Caco-2 (cell line): ENCODE data around the gene POGLUT3. TPM values are rescaled to one million over a fixed set of nuclear protein-coding genes. Genes with fewer than 3 reads are reported as not detected.

Experiments used
- BruUV-seq: library from RNA; stranded (reverse); fragments of 400-500 nt; replicated peaks from 2 replicates; lab custom pipeline; 2021; lab: Mats Ljungman, UMichigan
- CTCF ChIA-PET: fragments of 300-600 bp; sonication (Branson Sonifier 250); formaldehyde crosslinking; loops from one replicate; lab custom pipeline; 2022; ENCODE audit warnings: antibody characterized with exemption; lab: Charles Lee
- POLR2A ChIA-PET: fragments of 300-600 bp; sonication (Branson Sonifier 250); formaldehyde crosslinking; loops from one replicate; lab custom pipeline; 2022; ENCODE audit warnings: antibody characterized with exemption; lab: Charles Lee
- DNase-seq, 2 experiments: peaks; one replicate each; pipeline versions ENCODE4 v3.0.0 to v3.0.0-alpha.2; 2020 to 2022
- H3K27me3 ChIP-seq: replicated peaks from 2 replicates; pipeline ENCODE4 v1.6.0; 2011; ENCODE audit warnings: low read length; ENCODE audit not compliant: control insufficient read depth, insufficient read depth
- H3K36me3 ChIP-seq: 2 replicates; pipeline ENCODE4 v1.5.1; 2011; ENCODE audit warnings: low read length; ENCODE audit not compliant: control insufficient read depth, insufficient read depth
- H3K4me1 ChIP-seq: fragments of 250-450 bp; sonication (Bioruptor Pico); 2 replicates; pipeline ENCODE4 v1.5.1; 2020; ENCODE audit warnings: mild to moderate bottlenecking
- H3K4me3 ChIP-seq: 2 replicates; pipeline ENCODE4 v1.5.1; 2011; ENCODE audit warnings: low read depth, mild to moderate bottlenecking, control low read depth, low read length
- H3K9me3 ChIP-seq: fragments of 250-450 bp; sonication (Bioruptor Pico); 2 replicates; pipeline ENCODE4 v1.5.1; 2020; ENCODE audit warnings: mild to moderate bottlenecking, moderate library complexity
- H3K27ac Mint-ChIP-seq: one replicate; pipeline ENCODE4 v1.8.0; 2022; ENCODE audit warnings: mixed read lengths; ENCODE audit not compliant: unreplicated experiment
- H3K27me3 Mint-ChIP-seq: one replicate; pipeline ENCODE4 v1.8.0; 2022; ENCODE audit warnings: mixed read lengths; ENCODE audit not compliant: insufficient read depth, unreplicated experiment
- H3K36me3 Mint-ChIP-seq: one replicate; pipeline ENCODE4 v1.8.0; 2022; ENCODE audit warnings: mild to moderate bottlenecking, mixed read lengths; ENCODE audit not compliant: insufficient read depth, unreplicated experiment
- H3K4me1 Mint-ChIP-seq: one replicate; pipeline ENCODE4 v1.8.0; 2022; ENCODE audit warnings: low read depth, mixed read lengths; ENCODE audit not compliant: unreplicated experiment
- H3K4me3 Mint-ChIP-seq: one replicate; pipeline ENCODE4 v1.8.0; 2022; ENCODE audit warnings: mild to moderate bottlenecking, moderate library complexity, mixed read lengths; ENCODE audit not compliant: unreplicated experiment
- H3K9me3 Mint-ChIP-seq: one replicate; pipeline ENCODE4 v1.8.0; 2022; ENCODE audit warnings: mixed read lengths; ENCODE audit not compliant: unreplicated experiment
- CTCF ChIP-seq, 2 experiments: fragments of 200-600 bp in 1 of 2; IDR thresholded peaks; 1 replicate in 1 of 2; 2 replicates in 1 of 2; pipeline versions ENCODE4 v1.5.1 to v1.8.0; 2011 to 2022; ENCODE audit warnings: antibody characterized with exemption in 1 of 2, control low read depth in 1 of 2, inconsistent platforms in 1 of 2, low read depth in 1 of 2, low read length in 1 of 2, mild to moderate bottlenecking in 1 of 2, moderate library complexity in 1 of 2; ENCODE audit not compliant: insufficient read depth in 1 of 2, severe bottlenecking in 1 of 2, unreplicated experiment in 1 of 2
- intact Hi-C: fragments of 100-400 bp; cut with micrococcal nuclease; formaldehyde crosslinking; loops from one replicate; pipeline ENCODE4 v1.10.0; 2022; ENCODE audit not compliant: unreplicated experiment
- total RNA-seq: library from RNA; stranded (reverse); gene quantifications from 2 replicates; pipeline ENCODE4 v1.2.3, GENCODE V29; 2022

POGLUT3 gene
- total RNA-seq, 1 experiment from 2014 or later = 87.2 TPM

- H3K27ac Mint-ChIP-seq = peak overlapping the region; percentile 34
- H3K4me3 Mint-ChIP-seq = peak overlapping the region; percentile 8
- H3K36me3 Mint-ChIP-seq = peaks cover 9% of the 10 kb centered on the region
- POLR2A ChIA-PET = no interaction called here
- no TSS peak for BruUV-seq
- H3K27me3 Mint-ChIP-seq = no peaks in the 10 kb centered on the region
- H3K27me3 ChIP-seq = no peaks in the 10 kb centered on the region
- no peak for TF ChIP-seq CTCF (IDR thresholded peaks at IDR 0.05; ENCODE audit: insufficient read depth in 1 of 2, low read depth in 1 of 2, low read length in 1 of 2, severe bottlenecking in 1 of 2, unreplicated experiment in 1 of 2)
- CTCF ChIA-PET = no interaction called here
- H3K4me3 ChIP-seq = no peak overlapping the region
- intact Hi-C loops = no loop called here
- no peaks in the 10 kb centered on the region for H3K36me3 ChIP-seq
- H3K9me3 Mint-ChIP-seq = no peaks in the 10 kb centered on the region
- DNase-seq = no peak
- H3K9me3 ChIP-seq = no peaks in the 10 kb centered on the region
- H3K4me1 Mint-ChIP-seq = peaks cover 11% of the 10 kb centered on the region
- H3K4me1 ChIP-seq = no peaks in the 10 kb centered on the region
Measured at GRCh38 chr11:108538022-108538424, 39.8 kb upstream of the POGLUT3 start.

GRCh38 chr11:108536783-108537182 lies 38.6 kb upstream of the POGLUT3 start:
- intact Hi-C loops = no loop called here
- no peak for TF ChIP-seq CTCF (IDR thresholded peaks at IDR 0.05; ENCODE audit: insufficient read depth in 1 of 2, low read depth in 1 of 2, low read length in 1 of 2, severe bottlenecking in 1 of 2, unreplicated experiment in 1 of 2)
- POLR2A ChIA-PET = no interaction called here
- H3K36me3 ChIP-seq = no peaks in the 10 kb centered on the region
- no TSS peak for BruUV-seq
- no peaks in the 10 kb centered on the region for H3K4me1 ChIP-seq
- no peak for DNase-seq
- peaks cover 11% of the 10 kb centered on the region for H3K4me1 Mint-ChIP-seq
- H3K9me3 Mint-ChIP-seq = no peaks in the 10 kb centered on the region
- H3K9me3 ChIP-seq = no peaks in the 10 kb centered on the region
- CTCF ChIA-PET = no interaction called here
- no peak overlapping the region for H3K4me3 Mint-ChIP-seq
- no peaks in the 10 kb centered on the region for H3K27me3 ChIP-seq
- no peak overlapping the region for H3K4me3 ChIP-seq
- no peak overlapping the region for H3K27ac Mint-ChIP-seq
- H3K36me3 Mint-ChIP-seq = peaks cover 13% of the 10 kb centered on the region
- no peaks in the 10 kb centered on the region for H3K27me3 Mint-ChIP-seq

DNA sequence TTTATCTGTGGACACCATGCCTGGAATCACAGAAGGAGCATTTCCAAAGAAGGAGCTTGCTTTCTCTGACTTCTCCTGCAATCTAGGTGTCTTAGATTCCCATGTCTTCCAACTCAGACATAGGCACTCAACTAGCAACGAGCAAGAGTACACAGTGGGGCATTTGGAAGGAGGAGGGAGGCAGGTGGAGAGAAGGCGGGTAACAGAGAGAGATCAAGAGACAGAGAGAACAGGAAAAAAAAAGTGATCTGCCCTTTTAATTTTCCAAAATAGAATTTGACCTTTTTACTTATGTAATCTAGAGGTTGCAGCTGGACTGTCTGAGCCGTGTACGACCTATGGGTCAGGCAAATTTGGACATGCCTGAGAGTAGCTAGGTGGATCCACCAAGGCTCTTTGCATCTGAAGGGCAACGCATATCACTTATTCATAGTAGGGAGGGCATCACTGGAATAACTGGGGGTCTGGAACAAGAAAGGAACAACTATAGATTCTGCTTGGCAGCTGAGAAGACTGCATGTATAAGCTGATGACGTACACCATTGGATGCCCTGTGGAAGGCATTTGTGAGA lies 37.3 kb upstream of the POGLUT3 start:
- H3K27ac Mint-ChIP-seq = no peak overlapping the region
- CTCF ChIA-PET = no interaction called here
- H3K9me3 ChIP-seq = no peaks in the 10 kb centered on the region
- H3K9me3 Mint-ChIP-seq = no peaks in the 10 kb centered on the region
- H3K4me3 Mint-ChIP-seq = no peak overlapping the region
- no peaks in the 10 kb centered on the region for H3K36me3 ChIP-seq
- H3K36me3 Mint-ChIP-seq = peaks cover 13% of the 10 kb centered on the region
- H3K27me3 ChIP-seq = no peaks in the 10 kb centered on the region
- H3K4me1 ChIP-seq = no peaks in the 10 kb centered on the region
- no peak overlapping the region for H3K4me3 ChIP-seq
- TF ChIP-seq CTCF (IDR thresholded peaks at IDR 0.05; ENCODE audit: insufficient read depth in 1 of 2, low read depth in 1 of 2, low read length in 1 of 2, severe bottlenecking in 1 of 2, unreplicated experiment in 1 of 2) = no peak
- no peak for DNase-seq
- intact Hi-C loops = no loop called here
- POLR2A ChIA-PET = no interaction called here
- peaks cover 11% of the 10 kb centered on the region for H3K4me1 Mint-ChIP-seq
- BruUV-seq = no TSS peak
- no peaks in the 10 kb centered on the region for H3K27me3 Mint-ChIP-seq
